Bronchial epithelial cell (primary cell): ENCODE measurements around the gene RUFY2. TPM values are rescaled to one million over a fixed set of nuclear protein-coding genes. Genes with fewer than 3 reads are reported as not detected.

Experiments used
- DNase-seq: peaks from one replicate; pipeline ENCODE4 v3.0.0-alpha.2; 2010; ENCODE audit warnings: low read depth
- FAIRE-seq: peaks from 2 replicates; lab custom pipeline; 2011; peaks lifted over from hg19 to GRCh38; lab: Jason Lieb, UNC
- H3K27me3 ChIP-seq: 2 replicates; pipeline ENCODE4 v1.5.1; 2011; ENCODE audit warnings: low read length; ENCODE audit not compliant: control insufficient read depth, insufficient read depth
- H3K36me3 ChIP-seq: 2 replicates; pipeline ENCODE4 v1.5.1; 2011; ENCODE audit warnings: low read length; ENCODE audit not compliant: control insufficient read depth, insufficient read depth
- H3K4me3 ChIP-seq: 2 replicates; pipeline ENCODE4 v1.5.1; 2011; ENCODE audit warnings: mild to moderate bottlenecking, low read depth, low read length, control low read depth
- total RNA-seq: library from RNA; depleted of rRNA; stranded (reverse); fragments of >200 nt; gene quantifications from 2 replicates; pipeline ENCODE4 v1.2.1, GENCODE V29; 2014
- TF ChIP-seq, protein P1 (sequence below): IDR thresholded peaks from 2 replicates; pipeline ENCODE4 v1.5.1; 2011; ENCODE audit warnings: mild to moderate bottlenecking, moderate library complexity, low read length, control low read depth, inconsistent platforms; ENCODE audit not compliant: insufficient read depth, severe bottlenecking

The RUFY2 gene
- total RNA-seq, 1 donor from 2014 or later, result 18.7 TPM

DNA sequence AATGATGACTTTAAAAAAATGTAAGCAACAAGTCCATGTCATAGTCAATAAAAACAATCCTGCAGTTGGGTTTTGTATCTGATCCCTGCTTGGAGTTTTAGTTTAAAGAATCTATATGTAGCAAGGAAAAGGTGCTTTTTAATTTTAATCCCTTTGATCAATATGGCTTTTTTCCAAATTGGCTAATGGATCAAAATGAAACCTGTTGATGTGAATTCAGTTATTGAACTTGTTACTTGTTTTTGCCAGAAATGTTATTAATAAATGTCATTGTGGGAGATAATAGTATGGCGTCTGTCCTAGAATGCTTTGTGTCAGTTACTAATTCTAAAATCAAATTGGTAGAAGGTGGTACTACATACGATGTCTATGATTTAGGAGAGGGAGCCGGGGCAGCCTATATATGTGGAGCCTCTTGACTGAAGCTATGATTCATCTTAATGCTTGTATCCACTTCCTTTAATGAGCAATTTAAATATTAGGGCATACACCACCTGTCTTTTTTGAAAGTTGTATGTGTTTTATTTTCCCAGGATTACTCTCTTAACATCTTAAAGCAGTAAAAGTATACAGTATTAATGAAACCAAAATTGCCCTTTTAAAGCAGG is 64.1 kb downstream of the RUFY2 start:
- peaks cover 8% of the 10 kb centered on the region for H3K36me3 ChIP-seq
- FAIRE-seq, result no peak
- TF ChIP-seq, protein P1, sequence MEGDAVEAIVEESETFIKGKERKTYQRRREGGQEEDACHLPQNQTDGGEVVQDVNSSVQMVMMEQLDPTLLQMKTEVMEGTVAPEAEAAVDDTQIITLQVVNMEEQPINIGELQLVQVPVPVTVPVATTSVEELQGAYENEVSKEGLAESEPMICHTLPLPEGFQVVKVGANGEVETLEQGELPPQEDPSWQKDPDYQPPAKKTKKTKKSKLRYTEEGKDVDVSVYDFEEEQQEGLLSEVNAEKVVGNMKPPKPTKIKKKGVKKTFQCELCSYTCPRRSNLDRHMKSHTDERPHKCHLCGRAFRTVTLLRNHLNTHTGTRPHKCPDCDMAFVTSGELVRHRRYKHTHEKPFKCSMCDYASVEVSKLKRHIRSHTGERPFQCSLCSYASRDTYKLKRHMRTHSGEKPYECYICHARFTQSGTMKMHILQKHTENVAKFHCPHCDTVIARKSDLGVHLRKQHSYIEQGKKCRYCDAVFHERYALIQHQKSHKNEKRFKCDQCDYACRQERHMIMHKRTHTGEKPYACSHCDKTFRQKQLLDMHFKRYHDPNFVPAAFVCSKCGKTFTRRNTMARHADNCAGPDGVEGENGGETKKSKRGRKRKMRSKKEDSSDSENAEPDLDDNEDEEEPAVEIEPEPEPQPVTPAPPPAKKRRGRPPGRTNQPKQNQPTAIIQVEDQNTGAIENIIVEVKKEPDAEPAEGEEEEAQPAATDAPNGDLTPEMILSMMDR, result no peak
- no peak overlapping the region for H3K4me3 ChIP-seq
- no peak for DNase-seq
- H3K27me3 ChIP-seq, result no peaks in the 10 kb centered on the region

DNA sequence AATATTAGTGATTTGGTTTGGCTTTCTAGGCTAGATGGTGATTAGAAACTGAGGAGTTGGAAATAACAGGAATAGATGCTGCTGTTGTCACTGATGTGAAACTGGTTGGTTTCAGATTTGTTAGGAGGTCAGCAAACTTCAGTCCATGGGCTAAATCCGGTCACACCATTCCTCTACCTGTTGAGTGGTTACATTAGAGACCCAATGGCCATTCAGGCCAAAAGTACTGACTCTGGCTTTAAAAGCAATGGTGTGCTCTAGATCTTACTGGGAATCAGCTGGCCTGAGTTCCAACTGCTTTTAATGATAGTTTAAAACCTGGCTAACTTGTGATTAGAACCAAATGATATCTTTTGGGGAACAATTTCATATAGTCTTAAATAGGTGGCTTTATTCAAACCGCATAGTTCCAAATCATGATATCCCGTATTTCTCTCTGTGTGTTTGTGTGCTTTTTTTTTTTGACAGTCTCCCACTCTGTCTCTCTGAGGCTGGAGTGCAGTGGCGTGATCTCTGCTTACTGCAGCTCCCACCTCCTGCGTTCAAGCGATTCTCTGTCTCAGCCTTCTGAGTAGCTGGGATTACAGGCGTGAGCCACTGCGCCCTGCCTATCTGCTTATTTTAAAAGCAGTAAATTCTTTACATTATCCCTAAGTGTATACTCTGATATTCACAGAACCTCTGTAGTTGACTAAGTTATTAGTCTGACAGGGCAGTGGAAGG is 66.6 kb downstream of the RUFY2 start:
- TF ChIP-seq, protein P1, result no peak
- no peak overlapping the region for H3K4me3 ChIP-seq
- FAIRE-seq (no peak), DNase-seq (no peak)
- no peaks in the 10 kb centered on the region for H3K27me3 ChIP-seq
- peaks cover 10% of the 10 kb centered on the region for H3K36me3 ChIP-seq

- H3K36me3 ChIP-seq, result peaks cover 10% of the 10 kb centered on the region
- FAIRE-seq (no peak), DNase-seq (no peak)
- H3K4me3 ChIP-seq, result no peak overlapping the region
- no peaks in the 10 kb centered on the region for H3K27me3 ChIP-seq
- TF ChIP-seq, protein P1, result no peak
Measured at GRCh38 chr10:68336754-68337351, 70.2 kb downstream of the RUFY2 start.

GRCh38 chr10:68334672-68335467 is 72.2 kb downstream of the RUFY2 start:
- H3K36me3 ChIP-seq, result peaks cover 3% of the 10 kb centered on the region
- FAIRE-seq, result no peak
- H3K27me3 ChIP-seq, result no peaks in the 10 kb centered on the region
- DNase-seq, result no peak
- peak overlapping the region; percentile 87 for H3K4me3 ChIP-seq
- TF ChIP-seq, protein P1, result no peak

DNA sequence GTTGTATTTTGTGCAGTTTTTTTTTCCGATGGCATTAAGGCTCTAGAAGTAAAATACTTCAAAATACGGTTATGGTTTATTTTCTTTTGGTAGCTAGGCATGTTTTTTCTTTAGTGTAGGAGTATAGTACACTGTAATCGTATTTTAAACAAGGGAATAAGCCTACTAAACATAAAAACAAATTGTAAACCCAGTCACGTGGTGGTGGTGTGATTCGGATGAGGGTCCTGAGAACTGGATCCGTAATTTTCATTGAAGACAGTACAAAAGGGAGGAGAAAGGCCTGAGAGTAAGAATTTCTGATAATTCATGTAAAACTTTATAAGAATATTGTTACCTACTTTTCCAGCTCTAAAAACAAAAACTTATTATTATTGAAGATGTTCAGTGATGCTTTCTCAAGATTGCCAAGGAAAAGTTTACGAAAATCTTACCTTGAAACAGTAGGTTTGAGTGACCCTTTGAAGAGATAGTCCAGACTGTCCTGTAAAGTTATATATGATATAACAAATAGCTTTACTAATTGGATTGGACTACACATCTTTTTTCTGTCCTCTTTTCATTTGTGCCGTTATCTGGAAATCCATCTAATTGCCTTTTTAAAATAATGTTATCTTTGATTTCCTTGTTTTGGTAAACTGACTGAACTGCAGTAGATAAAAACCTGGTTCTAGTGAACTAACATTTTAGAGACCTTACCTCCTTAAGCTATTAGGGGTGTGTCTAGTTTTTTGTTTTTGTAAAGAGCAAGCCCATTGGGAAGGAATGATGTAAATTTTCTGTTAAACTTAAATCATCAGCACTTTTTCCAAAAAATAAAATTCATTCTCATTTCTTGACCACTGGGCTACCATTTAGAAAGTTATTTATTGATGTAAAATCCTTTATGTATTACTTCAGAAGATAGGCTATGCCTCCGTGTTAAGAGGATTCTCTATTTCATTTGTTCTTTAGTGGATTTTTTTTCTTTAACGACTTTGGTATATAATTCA is 73.3 kb downstream of the RUFY2 start:
- peaks cover 3% of the 10 kb centered on the region for H3K36me3 ChIP-seq
- peak overlapping the region; percentile 87 for H3K4me3 ChIP-seq
- DNase-seq (no peak), FAIRE-seq (no peak)
- no peaks in the 10 kb centered on the region for H3K27me3 ChIP-seq
- TF ChIP-seq, protein P1, result no peak
